GM12878 (cell line): ENCODE data around the gene IKBKG. TPM values are rescaled to one million over a fixed set of nuclear protein-coding genes. Genes with fewer than 3 reads are reported as not detected.
"Not testable (repeated sequence)": the region's sequence is repeated elsewhere in the genome, so short reads cannot be mapped to it uniquely, and the experiment has no call there.

ENCODE experiments used
- ATAC-seq: fragments of 200-7000 bp; cut with Tn5 transposase; 3 replicates; pipeline ENCODE4 v1.9.1; 2020; ENCODE audit warnings: mild to moderate bottlenecking, moderate library complexity
- BruUV-seq: library from RNA; stranded (reverse); fragments of 400-500 nt; replicated peaks from 2 replicates; lab custom pipeline; 2021; lab: Mats Ljungman, UMichigan
- CTCF ChIA-PET: fragments of 300-600 bp; sonication (Branson Sonifier 250); formaldehyde crosslinking; extraction: SDS; loops from one replicate; lab custom pipeline; 2021; ENCODE audit warnings: inconsistent platforms; lab: Yijun Ruan, JAX
- POLR2A ChIA-PET: fragments of 350-600 bp; formaldehyde crosslinking; extraction: SDS; loops from one replicate; lab custom pipeline; 2021; ENCODE audit warnings: inconsistent platforms; lab: Charles Lee
- RAD21 ChIA-PET: fragments of 300-600 bp; sonication (Branson Sonifier 250); formaldehyde crosslinking; loops from one replicate; lab custom pipeline; 2023; ENCODE audit warnings: antibody characterized with exemption; ENCODE audit not compliant: unreplicated experiment; lab: Charles Lee
- SMC1A ChIA-PET: fragments of 300-600 bp; sonication (Branson Sonifier 250); formaldehyde crosslinking; loops from one replicate; lab custom pipeline; 2023; ENCODE audit not compliant: unreplicated experiment, uncharacterized antibody; lab: Charles Lee
- DNase-seq: peaks from one replicate; pipeline ENCODE4 v3.0.0-alpha.2; 2011; ENCODE audit warnings: low read depth, low spot score
- FAIRE-seq: peaks from 3 replicates; lab custom pipeline; 2011; peaks lifted over from hg19 to GRCh38; lab: Jason Lieb, UNC
- H2AFZ ChIP-seq: 2 replicates; pipeline ENCODE4 v1.6.0; 2011; ENCODE audit warnings: low read depth, low read length, control low read depth; ENCODE audit not compliant: control insufficient read depth
- H3K27ac ChIP-seq: 2 replicates; pipeline ENCODE4 v1.5.1; 2011; ENCODE audit warnings: control low read depth; ENCODE audit not compliant: control insufficient read depth, insufficient read depth
- H3K27me3 ChIP-seq, 2 experiments: replicated peaks in 1 of 2; 2 replicates each; pipeline versions ENCODE4 v1.6.0 to v1.6.1; 2011; ENCODE audit warnings: low read length in 1 of 2; ENCODE audit not compliant: control insufficient read depth in 2 of 2, insufficient read depth in 2 of 2
- H3K36me3 ChIP-seq, 2 experiments: 2 replicates each; pipeline ENCODE4 v1.5.1; 2011; ENCODE audit warnings: low read length in 1 of 2; ENCODE audit not compliant: control insufficient read depth in 2 of 2, insufficient read depth in 2 of 2
- H3K4me1 ChIP-seq: 2 replicates; pipeline ENCODE4 v1.6.1; 2011; ENCODE audit warnings: mild to moderate bottlenecking, low read length, moderate library complexity, mixed read lengths; ENCODE audit not compliant: control insufficient read depth, insufficient read depth
- H3K4me2 ChIP-seq: 2 replicates; pipeline ENCODE4 v1.6.0; 2011; ENCODE audit warnings: control low read depth; ENCODE audit not compliant: control insufficient read depth, insufficient read depth
- H3K4me3 ChIP-seq: fragments of 200-600 bp; sonication (generic); 2 replicates; pipeline ENCODE4 v1.5.1; 2016
- H3K79me2 ChIP-seq: 2 replicates; pipeline ENCODE4 v1.6.0; 2011; ENCODE audit warnings: low read length; ENCODE audit not compliant: control insufficient read depth, insufficient read depth
- H3K9ac ChIP-seq: 2 replicates; pipeline ENCODE4 v1.8.0; 2011; ENCODE audit warnings: low read length, control low read depth, mixed read lengths; ENCODE audit not compliant: control insufficient read depth, insufficient read depth
- H3K9me3 ChIP-seq: replicated peaks from 3 replicates; pipeline ENCODE4 v1.5.1; 2011; ENCODE audit warnings: mild to moderate bottlenecking, low read length; ENCODE audit not compliant: control insufficient read depth, insufficient read depth
- H4K20me1 ChIP-seq: 2 replicates; pipeline ENCODE4 v1.6.0; 2011; ENCODE audit not compliant: control insufficient read depth, insufficient read depth
- ETV6 ChIP-seq, 2 experiments: fragments of 450-650 bp in 1 of 2; IDR thresholded peaks in 1 of 2; conservative IDR thresholded peaks in 1 of 2; 2 replicates each; pipeline ENCODE4 v1.6.1; 2014; ENCODE audit warnings: antibody characterized with exemption in 1 of 2, borderline replicate concordance in 1 of 2, low read depth in 1 of 2, mild to moderate bottlenecking in 1 of 2, moderate library complexity in 1 of 2
- KAT2A ChIP-seq: conservative IDR thresholded peaks from 2 replicates; pipeline ENCODE4 v1.6.1; 2011; ENCODE audit warnings: low read depth, low read length; ENCODE audit not compliant: control insufficient read depth
- KDM1A ChIP-seq: fragments of 200-600 bp; sonication (generic); IDR thresholded peaks from 2 replicates; pipeline ENCODE4 v1.6.1; 2016; ENCODE audit warnings: borderline replicate concordance
- NR2C1 ChIP-seq: fragments of 450-650 bp; IDR thresholded peaks from 2 replicates; pipeline ENCODE4 v1.6.1; 2017; ENCODE audit warnings: antibody characterized with exemption, mild to moderate bottlenecking, moderate library complexity
- POLR2AphosphoS5 ChIP-seq: IDR thresholded peaks from 2 replicates; pipeline ENCODE4 v1.6.1; 2011; ENCODE audit warnings: mild to moderate bottlenecking, low read length, inconsistent platforms
- RUNX3 ChIP-seq: IDR thresholded peaks from 2 replicates; pipeline ENCODE4 v1.6.1; 2012; ENCODE audit warnings: low read length, inconsistent platforms
- SMC3 ChIP-seq: IDR thresholded peaks from 2 replicates; pipeline ENCODE4 v1.6.1; 2011; ENCODE audit warnings: low read length, improper control_type of control experiment, borderline replicate concordance
- WRNIP1 ChIP-seq: IDR thresholded peaks from 2 replicates; pipeline ENCODE4 v1.6.1; 2011; ENCODE audit warnings: low read depth, low read length, improper control_type of control experiment, borderline replicate concordance
- ZZZ3 ChIP-seq: IDR thresholded peaks from 2 replicates; pipeline ENCODE4 v1.6.1; 2011; ENCODE audit warnings: low read depth; ENCODE audit not compliant: control insufficient read depth, insufficient read length
- WGBS: methylation state at CpG from one replicate; pipeline ENCODE4 v1.1.6; 2016; ENCODE audit warnings: low lambda C conversion rate; ENCODE audit not compliant: insufficient replicate concordance, insufficient coverage; ENCODE audit errors: missing lambda C conversion rate; 5-methylcytosine and 5-hydroxymethylcytosine counted together
- in situ Hi-C: fragments of 300-500 bp; cut with MboI; formaldehyde crosslinking; loops from 9 replicates; pipeline ENCODE4 v1.14.3; 2018; ENCODE audit warnings: mixed read lengths
- intact Hi-C: fragments of 100-400 bp; cut with micrococcal nuclease; formaldehyde crosslinking; loops from one replicate; pipeline ENCODE4 v1.14.2; 2022; ENCODE audit not compliant: unreplicated experiment
- polyA plus RNA-seq, 11 experiments: library from polyadenylated mRNA; depleted of rRNA in 4 of 11; unstranded in 6 of 11; stranded (reverse) in 5 of 11; fragments of >200 nt; fragmentation: Nextera tagmentation in 4 of 11; fragmentation: Illumina TruSeq in 1 of 11; extraction: Ambion mirVana in 4 of 11; extraction: Trizol in 1 of 11; gene quantifications; 1 replicate in 1 of 11; 2 replicates in 10 of 11; pipeline versions ENCODE4 v1.2.1 to v1.2.3, GENCODE V29; 2011 to 2016; ENCODE audit warnings: inconsistent platforms in 2 of 11, missing spikeins in 2 of 11, low read depth in 1 of 11
- total RNA-seq, 4 experiments: library from RNA; depleted of rRNA in 3 of 4; stranded (reverse); fragments of >200 nt in 3 of 4; fragmentation: Illumina TruSeq in 1 of 4; extraction: Trizol in 1 of 4; gene quantifications; 2 replicates each; pipeline versions ENCODE4 v1.2.1 to v1.2.3, GENCODE V29; 2013 to 2021
- TF ChIP-seq, protein P1 (sequence below): fragments of 450-650 bp; IDR thresholded peaks from 2 replicates; pipeline ENCODE4 v1.6.1; 2016; ENCODE audit warnings: mild to moderate bottlenecking, moderate library complexity, borderline replicate concordance

Gene IKBKG
- total and polyA plus RNA-seq, 10 of the 15 experiments (the other 5 are each of a cell fraction or from before 2014, with no cell fraction given) = 0.35 to 30.7 (median 16.7) TPM

DNA sequence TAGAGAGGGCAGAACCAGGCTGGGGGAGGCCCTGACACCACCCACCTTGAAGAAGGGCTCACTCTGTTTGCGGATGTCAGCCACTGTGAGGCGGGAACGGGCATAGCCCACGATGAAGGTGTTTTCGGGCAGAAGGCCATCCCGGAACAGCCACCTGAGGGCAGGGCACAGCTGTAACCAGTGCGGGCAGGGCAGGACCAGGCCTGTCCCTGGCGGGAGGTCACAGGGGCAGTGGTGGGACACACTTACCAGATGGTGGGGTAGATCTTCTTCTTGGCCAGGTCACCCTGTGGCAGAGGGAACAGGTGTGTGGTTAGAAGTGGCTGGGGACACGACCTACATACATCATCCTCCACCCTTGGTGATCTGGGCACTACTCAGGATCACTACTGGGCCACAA is 11.5 kb upstream of the IKBKG start (continued):
- TF ChIP-seq SMC3 = no peak
- no peak for TF ChIP-seq WRNIP1
- no peak for TF ChIP-seq POLR2AphosphoS5
- TF ChIP-seq ZZZ3 = no peak
- no peak for TF ChIP-seq NR2C1

DNA sequence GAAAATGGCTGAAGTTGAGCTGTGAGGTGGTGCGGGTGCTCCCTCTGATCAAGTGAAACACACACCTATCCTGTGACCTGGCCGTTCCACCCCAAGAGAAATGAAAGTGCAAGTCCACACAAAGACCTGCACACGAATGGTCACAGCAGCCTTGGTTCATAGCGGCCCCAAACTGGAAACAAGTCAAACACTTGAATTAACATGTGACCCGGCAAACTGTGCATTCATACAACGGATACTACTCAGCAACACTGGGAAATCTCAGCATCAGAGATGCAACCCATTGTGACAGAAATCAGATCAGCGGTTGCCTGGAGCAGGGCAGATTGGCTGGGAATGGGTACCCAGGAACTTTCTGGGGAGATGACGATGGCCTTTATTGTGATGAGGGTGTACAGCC is 8.3 kb upstream of the IKBKG start:
- no peak for DNase-seq
- ChIA-PET SMC1A (interaction anchor here (0.6 to 0.7 kb wide), 2 partner anchors 76 to 148 kb away, joined by 3 to 4 read pairs; no protein-coding TSS in a partner anchor), POLR2A (no interaction called here), RAD21 (no interaction called here), CTCF (interaction anchor here (1.3 kb wide), 1 partner anchor 166 kb away, joined by 6 read pairs; no protein-coding TSS in a partner anchor)
- Histone ChIP-seq H3K4me3 (no peak overlapping the region), H3K9me3 (no peaks in the 10 kb centered on the region), H3K79me2 (no peaks in the 10 kb centered on the region), H3K4me2 (no peak overlapping the region), H3K9ac (no peak overlapping the region), H3K4me1 (peaks cover 16% of the 10 kb centered on the region), H3K27me3 (no peaks in the 10 kb centered on the region), H4K20me1 (no peaks in the 10 kb centered on the region), H2AFZ (no peak overlapping the region), H3K27ac (no peak overlapping the region), H3K36me3 (peaks cover 0 to 3% of the 10 kb centered on the region in 2 experiments; a peak in 3 of 4 replicates)
- intact Hi-C loops = no loop called here
- TF ChIP-seq KDM1A (no peak), SMC3 (no peak), RUNX3 (no peak), ETV6 (conservative IDR thresholded peaks at IDR 0.05 in 1 of 2, IDR thresholded peaks at IDR 0.05 in 1 of 2; ENCODE audit: borderline replicate concordance in 1 of 2, low read depth in 1 of 2) (no peak), ZZZ3 (no peak), KAT2A (no peak)
- TF ChIP-seq, protein P1, sequence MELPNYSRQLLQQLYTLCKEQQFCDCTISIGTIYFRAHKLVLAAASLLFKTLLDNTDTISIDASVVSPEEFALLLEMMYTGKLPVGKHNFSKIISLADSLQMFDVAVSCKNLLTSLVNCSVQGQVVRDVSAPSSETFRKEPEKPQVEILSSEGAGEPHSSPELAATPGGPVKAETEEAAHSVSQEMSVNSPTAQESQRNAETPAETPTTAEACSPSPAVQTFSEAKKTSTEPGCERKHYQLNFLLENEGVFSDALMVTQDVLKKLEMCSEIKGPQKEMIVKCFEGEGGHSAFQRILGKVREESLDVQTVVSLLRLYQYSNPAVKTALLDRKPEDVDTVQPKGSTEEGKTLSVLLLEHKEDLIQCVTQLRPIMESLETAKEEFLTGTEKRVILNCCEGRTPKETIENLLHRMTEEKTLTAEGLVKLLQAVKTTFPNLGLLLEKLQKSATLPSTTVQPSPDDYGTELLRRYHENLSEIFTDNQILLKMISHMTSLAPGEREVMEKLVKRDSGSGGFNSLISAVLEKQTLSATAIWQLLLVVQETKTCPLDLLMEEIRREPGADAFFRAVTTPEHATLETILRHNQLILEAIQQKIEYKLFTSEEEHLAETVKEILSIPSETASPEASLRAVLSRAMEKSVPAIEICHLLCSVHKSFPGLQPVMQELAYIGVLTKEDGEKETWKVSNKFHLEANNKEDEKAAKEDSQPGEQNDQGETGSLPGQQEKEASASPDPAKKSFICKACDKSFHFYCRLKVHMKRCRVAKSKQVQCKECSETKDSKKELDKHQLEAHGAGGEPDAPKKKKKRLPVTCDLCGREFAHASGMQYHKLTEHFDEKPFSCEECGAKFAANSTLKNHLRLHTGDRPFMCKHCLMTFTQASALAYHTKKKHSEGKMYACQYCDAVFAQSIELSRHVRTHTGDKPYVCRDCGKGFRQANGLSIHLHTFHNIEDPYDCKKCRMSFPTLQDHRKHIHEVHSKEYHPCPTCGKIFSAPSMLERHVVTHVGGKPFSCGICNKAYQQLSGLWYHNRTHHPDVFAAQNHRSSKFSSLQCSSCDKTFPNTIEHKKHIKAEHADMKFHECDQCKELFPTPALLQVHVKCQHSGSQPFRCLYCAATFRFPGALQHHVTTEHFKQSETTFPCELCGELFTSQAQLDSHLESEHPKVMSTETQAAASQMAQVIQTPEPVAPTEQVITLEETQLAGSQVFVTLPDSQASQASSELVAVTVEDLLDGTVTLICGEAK = no peak
- no peak for ATAC-seq
- BruUV-seq = no TSS peak
- no peak for FAIRE-seq
- WGBS = 66% methylated on average over 8 of the region's 8 CpGs
- in situ Hi-C loops = loop anchor here (5.0 to 25.0 kb wide), 3 partner anchors 162 to 1582 kb away; partner anchors contain the start of genes EMD and OPN1LW

DNA sequence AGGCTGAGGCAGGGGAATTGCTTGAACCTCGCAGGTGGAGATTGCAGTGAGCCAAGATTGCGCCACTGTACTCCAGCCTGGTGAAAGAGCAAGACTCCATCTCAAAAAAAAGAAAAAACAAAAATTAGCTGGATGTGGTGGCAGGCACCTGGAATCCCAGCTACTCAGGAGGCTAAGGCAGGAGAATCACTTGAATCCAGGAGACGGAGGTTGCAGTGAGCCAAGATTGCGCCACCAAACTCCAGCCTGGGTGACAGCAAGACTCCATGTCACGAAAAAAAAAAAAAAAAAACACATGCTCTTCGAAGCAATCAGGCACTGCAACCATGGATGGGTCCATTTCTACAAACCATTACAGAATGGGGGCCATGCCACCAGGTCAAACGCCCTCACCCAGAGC is 7.1 kb upstream of the IKBKG start:
- CTCF ChIA-PET = interaction anchor here (1.2 kb wide), 1 partner anchor 13 kb away, joined by 5 read pairs; no protein-coding TSS in a partner anchor
- H3K9ac ChIP-seq, H3K79me2 ChIP-seq: not testable (repeated sequence)

More for the DNA sequence above, 7.1 kb upstream of the IKBKG start:
- H3K36me3 ChIP-seq, H3K4me3 ChIP-seq, RAD21 ChIA-PET, intact Hi-C loops, H2AFZ ChIP-seq, H3K9me3 ChIP-seq, H3K4me2 ChIP-seq, ATAC-seq, H3K27ac ChIP-seq, H3K27me3 ChIP-seq, BruUV-seq, POLR2A ChIA-PET, H4K20me1 ChIP-seq, FAIRE-seq, SMC1A ChIA-PET, DNase-seq: not testable (repeated sequence)
- 52% methylated on average over 7 of the region's 7 CpGs for WGBS
- peaks cover 11% of the 10 kb centered on the region for H3K4me1 ChIP-seq
- in situ Hi-C loops = loop anchor here (10.0 to 25.0 kb wide), 2 partner anchors 294 to 403 kb away; partner anchors contain the start of genes OPN1LW and SMIM9
